ENCODE measurements around the gene TM4SF18.

GRCh38 chr3:149336925-149337324, 3.5 kb upstream of the TM4SF18 start:
- TF ChIP-seq CTCF (IDR thresholded peaks at IDR 0.05) (no peak), POLR2A (IDR thresholded peaks at IDR 0.05) (no peak)

Measured in uterus (tissue), 2 donors.